Measurements from ENCODE around the gene PCYT1A. TPM values are rescaled to one million over a fixed set of nuclear protein-coding genes. Genes with fewer than 3 reads are reported as not detected.

Gene PCYT1A
- total RNA-seq, 2 experiments from 2014 or later = 53.2 to 57.3 TPM

GRCh38 chr3:196284396-196284795 lies 3.1 kb downstream of the PCYT1A start:
- H3K27ac Mint-ChIP-seq = no peak overlapping the region
- H3K4me1 Mint-ChIP-seq (ENCODE audit: low read depth) = peaks cover 61% of the 10 kb centered on the region
- H3K27me3 Mint-ChIP-seq (ENCODE audit: low read depth) = no peaks in the 10 kb centered on the region
- no peak for ATAC-seq
- H3K4me3 Mint-ChIP-seq = no peak overlapping the region
- no peaks in the 10 kb centered on the region for H3K9me3 Mint-ChIP-seq (ENCODE audit: insufficient read depth)
- peaks cover 32% of the 10 kb centered on the region for H3K36me3 Mint-ChIP-seq (ENCODE audit: low read depth)
- POLR2A ChIA-PET = no interaction called here
- no peak for DNase-seq
- CTCF ChIA-PET = no interaction called here

- H3K4me3 Mint-ChIP-seq = no peak overlapping the region
- H3K4me1 Mint-ChIP-seq (ENCODE audit: low read depth) = peaks cover 71% of the 10 kb centered on the region
These were observed 5.6 kb downstream of the PCYT1A start for GRCh38 chr3:196281962-196282361.

GRCh38 chr3:196280689-196281440 lies 6.7 kb downstream of the PCYT1A start:
- Mint-ChIP-seq H3K27me3 (ENCODE audit: low read depth) (no peaks in the 10 kb centered on the region), H3K27ac (peak overlapping the region; percentile 16), H3K9me3 (ENCODE audit: insufficient read depth) (no peaks in the 10 kb centered on the region), H3K4me3 (peak overlapping the region; percentile 1), H3K4me1 (ENCODE audit: low read depth) (peaks cover 64% of the 10 kb centered on the region), H3K36me3 (ENCODE audit: low read depth) (peaks cover 32% of the 10 kb centered on the region)
- ChIA-PET CTCF (interaction anchor here (0.7 to 2.5 kb wide), 7 partner anchors 9 to 248 kb away, joined by 3 to 10 read pairs (median 4); no protein-coding TSS in a partner anchor), POLR2A (interaction anchor here (1.3 to 2.1 kb wide), 3 partner anchors 8 to 152 kb away, joined by 5 to 6 read pairs (median 5); partner anchors contain the start of genes DYNLT2B and UBXN7)
- DNase-seq (peak; percentile 70), ATAC-seq (peak; percentile 66)

More at GRCh38 chr3:196281962-196282361, 5.6 kb downstream of the PCYT1A start:
- ChIA-PET CTCF (interaction anchor here (0.8 to 2.5 kb wide), 5 partner anchors 20 to 102 kb away, joined by 3 to 10 read pairs (median 3); no protein-coding TSS in a partner anchor), POLR2A (interaction anchor here (1.2 to 2.1 kb wide), 4 partner anchors 9 to 286 kb away, joined by 3 to 6 read pairs (median 5); partner anchors contain the start of genes DYNLT2B, FBXO45, UBXN7 and WDR53)
- DNase-seq = no peak
- peak overlapping the region; percentile 2 for H3K27ac Mint-ChIP-seq
- peaks cover 37% of the 10 kb centered on the region for H3K36me3 Mint-ChIP-seq (ENCODE audit: low read depth)
- no peak for ATAC-seq
- H3K9me3 Mint-ChIP-seq (ENCODE audit: insufficient read depth) = no peaks in the 10 kb centered on the region
- H3K27me3 Mint-ChIP-seq (ENCODE audit: low read depth) = no peaks in the 10 kb centered on the region

GRCh38 chr3:196275126-196275525 lies 12.4 kb downstream of the PCYT1A start:
- H3K9me3 Mint-ChIP-seq (ENCODE audit: insufficient read depth) = no peaks in the 10 kb centered on the region
- DNase-seq (no peak), ATAC-seq (no peak)
- POLR2A ChIA-PET = interaction anchor here (0.8 to 2.9 kb wide), 4 partner anchors 10 to 96 kb away, joined by 3 to 17 read pairs (median 4); partner anchors contain the start of gene DYNLT2B
- peak overlapping the region; percentile 91 for H3K27ac Mint-ChIP-seq
- peak overlapping the region; percentile 67 for H3K4me3 Mint-ChIP-seq
- H3K27me3 Mint-ChIP-seq (ENCODE audit: low read depth) = no peaks in the 10 kb centered on the region
- H3K36me3 Mint-ChIP-seq (ENCODE audit: low read depth) = peaks cover 42% of the 10 kb centered on the region
- CTCF ChIA-PET = interaction anchor here (1.4 kb wide), 1 partner anchor 247 kb away, joined by 6 read pairs; no protein-coding TSS in a partner anchor
- peaks cover 69% of the 10 kb centered on the region for H3K4me1 Mint-ChIP-seq (ENCODE audit: low read depth)

- Mint-ChIP-seq H3K36me3 (ENCODE audit: low read depth) (peaks cover 43% of the 10 kb centered on the region), H3K27me3 (ENCODE audit: low read depth) (no peaks in the 10 kb centered on the region), H3K4me1 (ENCODE audit: low read depth) (peaks cover 68% of the 10 kb centered on the region), H3K9me3 (ENCODE audit: insufficient read depth) (no peaks in the 10 kb centered on the region), H3K27ac (peak overlapping the region; percentile 91), H3K4me3 (peak overlapping the region; percentile 67)
- ChIA-PET POLR2A (interaction anchor here (0.6 to 2.9 kb wide), 5 partner anchors 9 to 228 kb away, joined by 3 to 17 read pairs (median 4); partner anchors contain the start of gene DYNLT2B), CTCF (no interaction called here)
- DNase-seq (peak; percentile 84), ATAC-seq (peak; percentile 93)
These were observed 12.9 kb downstream of the PCYT1A start for GRCh38 chr3:196274585-196274984.

GRCh38 chr3:196273655-196274054 lies 13.9 kb downstream of the PCYT1A start:
- peak overlapping the region; percentile 67 for H3K4me3 Mint-ChIP-seq
- H3K9me3 Mint-ChIP-seq (ENCODE audit: insufficient read depth) = no peaks in the 10 kb centered on the region
- CTCF ChIA-PET = interaction anchor here (1.5 kb wide), 1 partner anchor 16 kb away, joined by 3 read pairs; no protein-coding TSS in a partner anchor
- H3K36me3 Mint-ChIP-seq (ENCODE audit: low read depth) = peaks cover 48% of the 10 kb centered on the region
- DNase-seq = no peak
- peak overlapping the region; percentile 91 for H3K27ac Mint-ChIP-seq
- H3K4me1 Mint-ChIP-seq (ENCODE audit: low read depth) = peaks cover 61% of the 10 kb centered on the region
- no peaks in the 10 kb centered on the region for H3K27me3 Mint-ChIP-seq (ENCODE audit: low read depth)
- peak; percentile 1 for ATAC-seq
- POLR2A ChIA-PET = interaction anchor here (1.3 to 1.4 kb wide), 3 partner anchors 45 to 230 kb away, joined by 3 to 8 read pairs (median 5); partner anchors contain the start of genes DYNLT2B and RNF168

- ATAC-seq = no peak
- Mint-ChIP-seq H3K36me3 (ENCODE audit: low read depth) (peaks cover 45% of the 10 kb centered on the region), H3K4me3 (no peak overlapping the region), H3K27me3 (ENCODE audit: low read depth) (no peaks in the 10 kb centered on the region), H3K4me1 (ENCODE audit: low read depth) (peaks cover 55% of the 10 kb centered on the region), H3K27ac (peak overlapping the region; percentile 91), H3K9me3 (ENCODE audit: insufficient read depth) (no peaks in the 10 kb centered on the region)
- ChIA-PET POLR2A (interaction anchor here (0.7 to 1.4 kb wide), 4 partner anchors 9 to 231 kb away, joined by 4 to 8 read pairs (median 5); partner anchors contain the start of genes DYNLT2B and RNF168), CTCF (interaction anchor here (1.3 to 1.5 kb wide), 2 partner anchors 15 to 20 kb away, joined by 3 read pairs; no protein-coding TSS in a partner anchor)
- no peak for DNase-seq
These were observed 14.7 kb downstream of the PCYT1A start for GRCh38 chr3:196272826-196273225.

- peak overlapping the region; percentile 22 for H3K27ac Mint-ChIP-seq
- no peak for DNase-seq
- H3K27me3 Mint-ChIP-seq (ENCODE audit: low read depth) = no peaks in the 10 kb centered on the region
- POLR2A ChIA-PET = no interaction called here
- peaks cover 44% of the 10 kb centered on the region for H3K36me3 Mint-ChIP-seq (ENCODE audit: low read depth)
- H3K4me3 Mint-ChIP-seq = no peak overlapping the region
- no peaks in the 10 kb centered on the region for H3K9me3 Mint-ChIP-seq (ENCODE audit: insufficient read depth)
- CTCF ChIA-PET = no interaction called here
- peaks cover 46% of the 10 kb centered on the region for H3K4me1 Mint-ChIP-seq (ENCODE audit: low read depth)
- no peak for ATAC-seq
These were observed 17.0 kb downstream of the PCYT1A start for GRCh38 chr3:196270499-196270898.

- H3K36me3 Mint-ChIP-seq (ENCODE audit: low read depth) = peaks cover 44% of the 10 kb centered on the region
- ChIA-PET CTCF (interaction anchor here (1.6 to 1.8 kb wide), 2 partner anchors 15 to 168 kb away, joined by 4 read pairs; no protein-coding TSS in a partner anchor), POLR2A (interaction anchor here (0.8 to 1.0 kb wide), 2 partner anchors 19 to 50 kb away, joined by 4 read pairs; partner anchors contain the start of genes DYNLT2B and PCYT1A)
- no peaks in the 10 kb centered on the region for H3K9me3 Mint-ChIP-seq (ENCODE audit: insufficient read depth)
- DNase-seq = no peak
- H3K27me3 Mint-ChIP-seq (ENCODE audit: low read depth) = no peaks in the 10 kb centered on the region
- ATAC-seq = no peak
- H3K4me3 Mint-ChIP-seq = no peak overlapping the region
- peaks cover 27% of the 10 kb centered on the region for H3K4me1 Mint-ChIP-seq (ENCODE audit: low read depth)
- H3K27ac Mint-ChIP-seq = peak overlapping the region; percentile 30
These were observed 19.0 kb downstream of the PCYT1A start for GRCh38 chr3:196268284-196269163.

GRCh38 chr3:196263819-196264218 lies 23.7 kb downstream of the PCYT1A start:
- Mint-ChIP-seq H3K4me3 (no peak overlapping the region), H3K27ac (no peak overlapping the region), H3K9me3 (ENCODE audit: insufficient read depth) (no peaks in the 10 kb centered on the region), H3K27me3 (ENCODE audit: low read depth) (no peaks in the 10 kb centered on the region), H3K36me3 (ENCODE audit: low read depth) (peaks cover 30% of the 10 kb centered on the region), H3K4me1 (ENCODE audit: low read depth) (peaks cover 2% of the 10 kb centered on the region)
- ChIA-PET POLR2A (no interaction called here), CTCF (interaction anchor here (2.7 kb wide), 1 partner anchor 10 kb away, joined by 11 read pairs; no protein-coding TSS in a partner anchor)
- DNase-seq (no peak), ATAC-seq (no peak)

- Mint-ChIP-seq H3K27me3 (ENCODE audit: low read depth) (no peaks in the 10 kb centered on the region), H3K4me3 (no peak overlapping the region), H3K27ac (no peak overlapping the region), H3K36me3 (ENCODE audit: low read depth) (peaks cover 26% of the 10 kb centered on the region), H3K9me3 (ENCODE audit: insufficient read depth) (no peaks in the 10 kb centered on the region), H3K4me1 (ENCODE audit: low read depth) (no peaks in the 10 kb centered on the region)
- DNase-seq = no peak
- ChIA-PET CTCF (interaction anchor here (1.3 kb wide), 1 partner anchor 229 kb away, joined by 3 read pairs; no protein-coding TSS in a partner anchor), POLR2A (no interaction called here)
- ATAC-seq = no peak
These were observed 26.7 kb downstream of the PCYT1A start for GRCh38 chr3:196260784-196261183.
